GM19193 (cell line): Measurements from ENCODE around the gene ILF2.
A peak's percentile ranks its signal among the peaks of the same experiment; 100 is the strongest.

ENCODE experiments used
- POLR2A ChIP-seq: IDR thresholded peaks from 4 replicates; pipeline ENCODE4 v1.6.1; 2011; ENCODE audit not compliant: insufficient read depth, insufficient read length; ENCODE audit errors: extremely low read depth

ILF2 gene

GRCh38 chr1:153670859-153671627 lies at the start of gene ILF2:
Gene ILF2 (minus strand): TSS chr1:153670993. CDS start chr1:153670922, 71 bp downstream.
- peak; percentile 89 for TF ChIP-seq POLR2A

- TF ChIP-seq POLR2A = no peak
Observed at GRCh38 chr1:153717330-153717729, 46.5 kb upstream of the ILF2 start.

- TF ChIP-seq POLR2A = no peak
Observed at GRCh38 chr1:153711026-153711425, 40.2 kb upstream of the ILF2 start.

GRCh38 chr1:153705484-153705883 lies 34.7 kb upstream of the ILF2 start:
- TF ChIP-seq POLR2A = no peak

- TF ChIP-seq POLR2A = no peak
Observed at GRCh38 chr1:153699768-153700167, 29.0 kb upstream of the ILF2 start.

- TF ChIP-seq POLR2A = no peak
Observed at GRCh38 chr1:153698923-153699714, 28.3 kb upstream of the ILF2 start.

- TF ChIP-seq POLR2A = no peak
Observed at GRCh38 chr1:153698020-153698922, 27.5 kb upstream of the ILF2 start.

GRCh38 chr1:153697191-153698019 lies 26.6 kb upstream of the ILF2 start:
- no peak for TF ChIP-seq POLR2A

- no peak for TF ChIP-seq POLR2A
Observed at GRCh38 chr1:153696741-153697140, 25.9 kb upstream of the ILF2 start.

GRCh38 chr1:153693466-153693865 lies 22.7 kb upstream of the ILF2 start:
- TF ChIP-seq POLR2A = no peak

GRCh38 chr1:153688736-153689328 lies 18.0 kb upstream of the ILF2 start:
- no peak for TF ChIP-seq POLR2A

- TF ChIP-seq POLR2A = no peak
Observed at GRCh38 chr1:153688276-153688675, 17.5 kb upstream of the ILF2 start.

GRCh38 chr1:153687346-153688125 lies 16.7 kb upstream of the ILF2 start:
- TF ChIP-seq POLR2A = no peak

- no peak for TF ChIP-seq POLR2A
Observed at GRCh38 chr1:153685544-153686340, 14.9 kb upstream of the ILF2 start.
